ENCODE measurements around the gene RPL10A.
"Not testable (repeated sequence)": the region's sequence is repeated elsewhere in the genome, so short reads cannot be mapped to it uniquely, and the experiment has no call there.

RPL10A gene

GRCh38 chr6:35468181-35468979 lies at the start of gene RPL10A:
RPL10A (plus strand) TSS chr6:35468401; CDS start chr6:35468435, 34 bp downstream.
- peak; percentile 97 for DNase-seq (ENCODE audit: low spot score)

GRCh38 chr6:35419417-35419816 lies 48.8 kb upstream of the RPL10A start:
- DNase-seq (ENCODE audit: low spot score): peak; percentile 37

DNA sequence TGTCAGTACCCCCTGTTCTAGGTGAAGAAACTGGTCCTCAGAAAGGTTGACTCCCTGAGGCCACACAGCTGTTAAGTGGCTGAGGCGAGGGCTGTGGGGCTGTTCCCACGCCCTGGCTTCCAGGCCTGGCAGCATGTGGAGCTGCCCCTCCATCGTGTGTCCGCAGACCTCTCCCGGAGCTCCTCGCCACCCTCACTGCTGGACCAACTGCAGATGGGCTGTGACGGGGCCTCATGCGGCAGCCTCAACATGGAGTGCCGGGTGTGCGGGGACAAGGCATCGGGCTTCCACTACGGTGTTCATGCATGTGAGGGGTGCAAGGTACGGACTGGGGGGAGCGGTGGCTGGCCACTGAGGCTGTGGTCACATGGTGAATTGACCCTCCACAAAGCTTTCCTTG lies 48.2 kb upstream of the RPL10A start:
- no peak for DNase-seq (ENCODE audit: low spot score)

DNA sequence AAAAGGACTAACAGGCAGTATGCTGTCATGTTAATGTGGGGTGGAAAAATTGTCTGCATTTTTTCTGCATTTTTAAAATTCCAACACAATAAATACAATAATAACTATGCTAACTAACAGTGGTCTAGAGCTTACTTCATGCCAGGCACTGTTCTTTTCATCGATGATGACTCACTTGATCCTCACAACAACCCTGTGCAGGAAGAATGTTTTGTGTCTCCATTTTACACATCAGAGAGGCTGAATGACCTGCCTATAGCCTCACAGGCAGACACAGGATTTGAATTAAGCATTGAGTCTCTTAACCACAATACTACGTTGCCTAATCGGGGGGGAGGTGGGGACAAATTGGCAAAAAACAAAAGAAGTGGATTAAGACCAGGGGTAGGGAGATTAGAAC lies 42.9 kb upstream of the RPL10A start:
- peak; percentile 87 for DNase-seq (ENCODE audit: low spot score)

- DNase-seq (ENCODE audit: low spot score): no peak
These were observed 42.1 kb upstream of the RPL10A start for GRCh38 chr6:35426074-35426473.

DNA sequence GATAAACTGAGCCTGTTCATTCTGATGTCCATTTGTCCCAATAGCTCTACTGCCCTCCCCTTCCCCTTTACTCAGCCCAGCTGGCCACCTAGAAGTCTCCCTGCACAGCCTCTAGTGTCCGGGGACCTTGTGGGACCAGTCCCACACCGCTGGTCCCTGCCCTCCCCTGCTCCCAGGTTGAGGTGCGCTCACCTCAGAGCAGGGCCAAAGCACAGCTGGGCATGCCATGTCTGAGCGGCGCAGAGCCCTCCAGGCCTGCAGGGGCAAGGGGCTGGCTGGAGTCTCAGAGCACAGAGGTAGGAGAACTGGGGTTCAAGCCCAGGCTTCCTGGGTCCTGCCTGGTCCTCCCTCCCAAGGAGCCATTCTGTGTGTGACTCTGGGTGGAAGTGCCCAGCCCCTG lies 40.8 kb upstream of the RPL10A start:
- no peak for DNase-seq (ENCODE audit: low spot score)

- DNase-seq (ENCODE audit: low spot score): peak; percentile 43
These were observed 40.3 kb upstream of the RPL10A start for GRCh38 chr6:35427851-35428321.

DNA sequence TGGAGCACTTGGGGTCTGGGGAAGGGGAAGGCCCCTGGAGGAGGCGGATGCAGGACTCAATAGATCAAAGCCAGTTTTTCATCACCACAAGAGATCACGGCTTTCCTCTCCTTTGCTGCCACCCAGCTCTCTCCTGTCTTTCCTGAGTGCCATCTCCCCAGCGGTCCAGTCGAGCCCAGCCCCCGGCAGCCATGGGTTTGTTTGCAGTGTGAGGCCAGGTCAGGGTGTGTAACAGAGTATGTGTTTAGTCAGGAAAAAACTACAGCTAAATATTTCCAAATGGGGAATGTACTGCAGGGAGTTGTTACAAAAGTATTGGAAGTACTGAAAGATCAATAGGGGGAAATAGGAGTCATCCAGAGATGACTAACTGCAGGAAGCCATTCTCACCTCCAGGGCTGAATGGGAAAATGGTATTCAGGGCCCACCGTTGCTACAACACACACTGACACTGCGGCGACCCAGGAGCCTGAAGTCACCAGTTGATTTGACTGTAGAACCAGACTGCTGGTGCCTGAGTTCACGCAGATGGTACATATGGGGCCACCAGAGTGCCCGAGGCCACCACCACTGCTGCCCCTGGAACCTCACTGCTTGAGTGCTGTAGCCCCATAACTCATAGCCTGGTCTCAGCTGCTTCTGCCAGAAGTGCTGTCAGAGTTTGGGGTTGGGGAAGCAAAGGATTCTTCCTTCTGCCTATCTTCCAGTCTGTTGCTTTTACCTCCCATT lies 39.6 kb upstream of the RPL10A start:
- no peak for DNase-seq (ENCODE audit: low spot score)

DNA sequence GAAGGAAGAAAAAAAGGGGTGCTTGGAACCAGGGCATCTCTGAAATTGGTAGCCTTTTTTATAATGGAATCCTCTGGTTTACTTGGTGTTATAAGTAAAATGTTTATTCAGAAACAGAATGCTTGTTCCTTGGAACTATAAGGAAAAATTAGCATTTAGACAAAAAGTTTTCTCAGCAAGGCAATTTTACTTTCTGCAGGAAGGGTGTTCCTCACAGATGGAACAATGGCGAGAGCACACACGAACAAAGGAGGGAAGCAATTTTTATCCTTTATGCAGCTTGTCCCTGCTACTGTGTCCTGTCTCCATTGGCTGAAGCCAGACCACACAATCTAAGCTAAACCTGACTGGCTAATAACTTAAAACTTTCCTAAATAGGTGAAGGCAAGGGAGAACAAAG lies 38.7 kb upstream of the RPL10A start:
- no peak for DNase-seq (ENCODE audit: low spot score)

DNA sequence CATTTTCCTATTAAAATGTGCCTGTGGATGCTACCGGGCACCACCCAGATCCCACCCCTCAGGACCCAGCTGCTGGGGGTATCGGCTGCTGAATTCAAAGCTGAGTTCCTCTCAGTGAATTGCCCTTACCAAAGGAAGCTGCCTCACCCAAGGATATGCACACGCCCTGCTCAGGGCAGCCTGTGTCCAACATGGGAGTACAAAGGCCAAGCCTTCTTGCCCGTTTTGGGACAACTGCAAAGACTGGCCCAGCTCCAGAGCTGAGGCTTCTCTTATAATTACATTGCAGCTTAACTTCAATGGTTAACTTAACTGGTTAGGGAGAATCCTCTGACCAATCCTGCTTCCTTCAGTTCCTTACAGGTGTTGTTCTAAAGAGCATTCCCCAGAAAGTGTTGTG lies 35.9 kb upstream of the RPL10A start:
- no peak for DNase-seq (ENCODE audit: low spot score)

DNA sequence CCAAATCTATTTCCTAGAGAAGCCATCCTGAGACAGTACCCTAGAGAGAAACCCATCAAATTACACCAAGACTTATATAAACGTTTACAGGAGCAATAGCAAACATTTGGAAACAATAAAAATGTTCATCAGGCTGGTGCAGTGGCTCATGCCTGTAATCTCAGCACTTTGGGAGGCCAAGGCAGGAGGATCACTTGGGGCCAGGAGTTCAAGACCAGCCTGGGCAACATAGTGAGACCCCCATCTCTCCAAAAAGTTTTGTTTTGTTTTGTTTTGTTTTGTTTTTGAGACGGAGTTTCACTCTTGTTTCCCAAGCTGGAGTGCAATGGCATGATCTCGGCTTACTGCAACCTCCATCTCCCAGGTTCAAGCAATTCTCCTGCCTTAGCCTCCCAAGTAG lies 35.5 kb upstream of the RPL10A start:
- not testable (repeated sequence) for DNase-seq (ENCODE audit: low spot score)

GRCh38 chr6:35435074-35435837 lies 32.9 kb upstream of the RPL10A start:
- no peak for DNase-seq (ENCODE audit: low spot score)

DNA sequence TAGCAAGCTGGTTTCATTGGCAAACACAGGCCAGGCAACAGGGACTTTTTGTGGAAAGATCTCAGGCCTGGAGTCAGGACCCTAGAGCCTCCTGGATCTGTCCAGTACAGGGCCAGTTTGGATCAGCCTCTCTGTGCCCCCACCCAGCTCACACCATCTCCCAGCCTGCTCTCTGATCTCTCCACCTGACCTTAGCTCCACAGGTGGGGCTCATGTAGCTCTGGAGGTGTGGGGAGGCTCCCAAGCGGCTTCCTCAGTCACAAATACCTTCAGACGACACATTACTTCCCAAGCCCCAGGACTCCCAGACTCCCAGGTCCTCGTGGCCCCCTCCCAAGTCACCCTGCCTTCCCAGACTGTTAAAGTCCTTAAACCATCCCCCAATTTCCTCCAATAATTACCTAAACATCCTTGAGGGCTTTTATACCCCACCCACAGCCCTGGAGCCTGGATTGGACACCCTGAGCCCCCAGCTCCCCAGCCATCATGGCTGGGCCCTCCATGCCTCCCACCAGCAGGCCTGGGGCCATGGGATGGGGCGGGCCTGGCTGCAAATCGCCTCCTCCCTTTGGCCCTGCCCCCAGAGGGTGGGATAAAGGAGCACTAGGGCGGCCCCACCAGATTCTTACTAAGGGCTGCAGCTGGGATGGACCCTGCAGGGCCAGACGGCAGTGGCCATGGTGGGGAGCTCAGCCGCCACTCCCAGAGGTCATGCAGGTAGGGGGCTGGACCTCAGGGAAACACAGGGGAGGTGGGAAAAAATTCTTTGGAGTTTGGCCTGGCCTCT lies 31.9 kb upstream of the RPL10A start:
- no peak for DNase-seq (ENCODE audit: low spot score)

DNA sequence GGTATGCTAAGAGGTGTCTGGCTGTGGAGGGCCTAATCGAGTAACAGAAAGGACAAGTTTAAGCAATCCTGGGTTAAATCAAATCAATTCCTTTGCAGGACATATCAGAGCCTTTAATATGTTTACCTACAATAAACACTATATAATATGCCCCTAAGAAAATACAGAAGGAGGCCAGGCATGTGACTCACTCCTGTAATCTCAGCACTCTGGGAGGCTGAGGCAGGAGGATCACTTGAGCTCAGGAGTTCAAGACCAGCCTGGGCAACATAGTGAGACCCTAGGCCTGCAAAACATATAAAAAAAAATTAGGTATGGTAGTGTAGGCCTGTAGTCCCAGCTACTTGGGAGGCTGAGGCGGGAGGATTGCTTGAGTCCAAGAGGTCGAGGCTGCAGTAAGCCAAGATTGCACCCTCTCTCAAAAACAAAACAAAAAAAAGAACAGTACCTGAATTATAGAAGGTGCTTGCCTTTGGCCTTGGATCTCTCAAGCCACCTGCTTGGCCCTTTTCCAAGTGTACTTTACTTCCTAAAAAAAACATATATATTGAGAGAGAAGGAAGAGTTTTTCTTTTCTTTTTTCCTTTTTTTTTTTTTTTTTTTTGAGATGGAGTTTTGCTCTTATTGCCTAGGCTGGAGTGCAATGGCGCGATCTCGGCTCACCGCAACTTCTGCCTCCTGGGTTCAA lies 29.7 kb upstream of the RPL10A start:
- not testable (repeated sequence) for DNase-seq (ENCODE audit: low spot score)

- no peak for DNase-seq (ENCODE audit: low spot score)
These were observed 28.9 kb upstream of the RPL10A start for GRCh38 chr6:35439308-35439707.

DNA sequence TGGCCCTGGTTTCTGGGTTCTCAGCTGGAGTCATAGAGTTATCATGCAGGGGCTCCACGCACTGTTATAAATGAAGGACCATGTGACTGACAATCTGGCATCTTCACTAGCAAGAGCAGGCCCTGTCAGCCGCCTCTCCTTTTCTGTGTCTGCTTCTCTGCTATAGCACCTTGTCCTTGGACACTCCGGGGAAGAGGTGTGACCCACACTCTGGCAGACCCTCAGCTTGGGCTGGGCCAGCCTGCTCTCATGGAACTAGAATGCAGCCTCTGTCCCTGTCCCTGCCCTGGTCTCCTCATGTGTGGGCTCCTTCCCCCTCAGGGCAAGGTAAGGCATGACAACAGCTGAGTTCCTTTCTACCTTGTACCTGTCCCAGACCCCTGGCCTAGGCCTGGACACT lies 27.0 kb upstream of the RPL10A start:
- DNase-seq (ENCODE audit: low spot score): no peak

- no peak for DNase-seq (ENCODE audit: low spot score)
These were observed 26.6 kb upstream of the RPL10A start for GRCh38 chr6:35441642-35442041.

DNA sequence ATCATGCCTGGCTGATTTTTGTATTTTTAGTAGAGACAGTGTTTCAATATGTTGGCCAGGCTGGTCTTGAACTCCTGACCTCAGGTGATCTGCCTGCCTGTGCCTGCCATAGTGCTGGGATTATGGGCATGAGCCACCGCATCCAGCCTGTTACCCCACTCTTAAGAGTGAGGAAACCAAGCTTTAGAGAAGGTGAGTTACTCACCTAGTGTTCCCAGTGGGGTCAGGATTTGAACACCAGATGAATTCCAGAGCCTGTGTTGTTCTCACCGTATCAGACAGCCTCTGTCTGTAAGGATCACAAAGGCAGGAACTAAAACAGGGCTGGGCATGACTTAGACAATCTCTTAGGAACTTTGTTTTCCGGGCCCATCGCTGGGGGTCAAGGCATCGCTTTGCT lies 25.5 kb upstream of the RPL10A start:
- no peak for DNase-seq (ENCODE audit: low spot score)

GRCh38 chr6:35443341-35444030 lies 24.7 kb upstream of the RPL10A start:
- DNase-seq (ENCODE audit: low spot score): no peak

GRCh38 chr6:35445691-35446090 lies 22.5 kb upstream of the RPL10A start:
- no peak for DNase-seq (ENCODE audit: low spot score)

DNA sequence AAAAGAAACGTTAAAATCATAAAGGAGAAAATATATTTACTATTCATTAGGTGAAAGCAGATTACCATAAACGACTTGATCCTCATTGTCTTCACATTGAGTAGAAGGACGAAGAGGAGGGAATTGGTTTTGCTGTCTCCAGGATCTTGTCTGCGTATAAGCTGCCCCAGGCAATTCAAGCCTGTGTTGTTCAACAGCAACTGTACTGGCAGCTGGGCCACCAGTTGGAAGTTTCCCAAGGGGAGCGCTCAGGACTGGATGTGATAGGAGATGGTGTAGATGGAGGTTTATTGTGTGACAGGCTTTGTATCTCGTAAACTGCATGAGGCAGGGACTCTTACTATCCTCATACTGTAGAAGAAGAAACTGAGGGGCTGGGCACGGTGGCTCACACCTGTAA lies 20.0 kb upstream of the RPL10A start:
- DNase-seq (ENCODE audit: low spot score): no peak

Data from AG08395 (cell line).